Thymus (tissue), 11 donors: ENCODE results near the gene CCM2. TPM values are rescaled to one million over a fixed set of nuclear protein-coding genes. Genes with fewer than 3 reads are reported as not detected.

Source experiments
- DNase-seq, 9 donors: peaks; one replicate each; pipeline ENCODE4 v3.0.0-alpha.2; 2013; ENCODE audit warnings: low spot score in 9 of 9, low read depth in 6 of 9, missing footprints in 1 of 9
- H3K27ac ChIP-seq, 2 donors: one replicate each; pipeline ENCODE4 v1.5.1; 2013; ENCODE audit warnings: control low read depth in 1 of 2, low read depth in 1 of 2, low read length in 1 of 2, mild to moderate bottlenecking in 1 of 2, moderate library complexity in 1 of 2
- H3K27me3 ChIP-seq, 2 donors: one replicate each; pipeline ENCODE4 v1.5.1; 2013; ENCODE audit warnings: low read length in 1 of 2; ENCODE audit not compliant: control insufficient read depth in 2 of 2, insufficient read depth in 1 of 2
- H3K36me3 ChIP-seq, 2 donors: one replicate each; pipeline ENCODE4 v1.5.1; 2013; ENCODE audit warnings: low read length in 1 of 2, mild to moderate bottlenecking in 1 of 2, moderate library complexity in 1 of 2; ENCODE audit not compliant: control insufficient read depth in 2 of 2, insufficient read depth in 2 of 2
- H3K4me1 ChIP-seq, 2 donors: one replicate each; pipeline ENCODE4 v1.5.1; 2013; ENCODE audit warnings: low read length in 2 of 2; ENCODE audit not compliant: control insufficient read depth in 2 of 2, insufficient read depth in 2 of 2
- H3K4me3 ChIP-seq, 2 donors: one replicate each; pipeline ENCODE4 v1.5.1; 2013; ENCODE audit warnings: low read length in 2 of 2, control low read depth in 1 of 2, mild to moderate bottlenecking in 1 of 2
- H3K9me3 ChIP-seq, 2 donors: one replicate each; pipeline ENCODE4 v1.5.1; 2013; ENCODE audit warnings: low read length in 1 of 2, mild to moderate bottlenecking in 1 of 2; ENCODE audit not compliant: control insufficient read depth in 2 of 2, insufficient read depth in 1 of 2
- WGBS: extraction: QIAGEN DNeasy Blood & Tissue Kit; methylation state at CpG from one replicate; pipeline ENCODE4 v1.1.7; 2013; 5-methylcytosine and 5-hydroxymethylcytosine counted together
- polyA plus RNA-seq: library from polyadenylated mRNA; stranded (reverse); fragments of 200-250 nt; gene quantifications from one replicate; pipeline ENCODE4 v1.2.3, GENCODE V29; 2013
- total RNA-seq: library from RNA; stranded (reverse); fragments of 120-200 nt; gene quantifications from one replicate; pipeline ENCODE4 v1.2.4, GENCODE V29; 2013
- donor health status: healthy.

Gene CCM2
- total and polyA plus RNA-seq, 2 donors = 69.3 to 114 TPM

DNA sequence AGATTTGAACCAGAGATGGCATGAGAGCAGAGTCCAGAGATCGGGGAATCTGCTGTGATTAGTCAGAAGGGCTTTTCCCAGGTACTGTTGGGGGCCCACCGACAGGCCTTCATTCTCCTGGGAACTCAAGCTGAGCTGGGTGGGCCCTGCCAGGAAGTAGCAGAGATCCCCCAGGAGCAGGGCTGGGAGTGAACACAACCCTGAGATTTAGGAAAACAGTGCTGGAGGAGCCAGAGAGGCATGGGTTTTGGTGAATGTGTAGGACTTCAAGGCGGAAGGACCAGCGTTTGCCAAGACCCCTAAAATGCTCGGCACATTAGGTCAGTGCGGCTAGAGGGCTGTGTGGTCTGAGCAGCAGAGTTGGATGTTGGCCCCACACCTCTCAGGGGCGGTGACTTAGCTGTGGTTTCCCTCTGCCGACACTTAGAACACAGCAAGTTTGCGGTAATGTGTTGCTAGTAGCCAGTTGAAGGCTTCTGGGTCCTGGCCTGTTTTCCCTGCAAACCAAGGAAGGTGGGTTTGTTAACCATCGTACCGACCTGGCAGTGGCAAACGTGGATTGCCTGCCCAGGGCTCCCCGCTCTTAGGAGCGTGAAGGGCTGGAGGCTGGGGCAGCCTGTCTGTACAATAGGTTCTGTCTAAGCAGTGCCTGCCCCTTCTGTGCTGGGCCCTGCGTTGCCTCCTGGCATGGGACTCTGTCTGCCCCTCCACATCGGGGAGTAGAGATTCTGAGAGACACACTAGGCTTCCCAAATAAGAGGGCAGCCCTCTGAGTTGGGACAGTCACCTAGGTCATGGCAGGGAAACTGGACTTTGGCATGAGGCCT is 74.7 kb downstream of the CCM2 start:
- H3K36me3 ChIP-seq = peaks cover 75 to 79% of the 10 kb centered on the region in 2 donors
- H3K9me3 ChIP-seq = peaks cover 0 to 3% of the 10 kb centered on the region in 2 donors
- no peaks in the 10 kb centered on the region for H3K27me3 ChIP-seq
- no peaks in the 10 kb centered on the region for H3K4me1 ChIP-seq
- WGBS = 97% methylated on average over 16 of the region's 16 CpGs
- no peak overlapping the region for H3K4me3 ChIP-seq
- H3K27ac ChIP-seq = no peak overlapping the region
- DNase-seq = no peak

DNA sequence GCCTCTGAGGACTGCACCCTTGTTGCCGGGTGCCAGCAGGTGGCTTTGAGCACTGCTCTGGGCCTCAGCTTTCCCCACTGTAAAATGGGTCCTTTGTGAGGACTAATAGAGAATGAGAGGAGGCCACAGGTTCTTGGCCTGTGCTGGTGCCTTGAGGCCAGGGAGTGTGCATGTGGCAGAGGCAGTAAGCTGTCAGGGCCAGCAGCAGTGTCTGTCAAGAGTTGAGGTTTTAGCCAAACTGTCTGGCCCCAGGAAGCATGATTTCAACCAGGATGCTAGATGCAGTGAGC is 75.3 kb downstream of the CCM2 start:
- H3K27me3 ChIP-seq = no peaks in the 10 kb centered on the region
- H3K4me1 ChIP-seq = no peaks in the 10 kb centered on the region
- WGBS = 100% methylated on average over 1 of the region's 1 CpG
- peaks cover 0 to 3% of the 10 kb centered on the region in 2 donors for H3K9me3 ChIP-seq
- H3K4me3 ChIP-seq = no peak overlapping the region
- no peak overlapping the region for H3K27ac ChIP-seq
- peaks cover 69 to 73% of the 10 kb centered on the region in 2 donors for H3K36me3 ChIP-seq
- DNase-seq = no peak

DNA sequence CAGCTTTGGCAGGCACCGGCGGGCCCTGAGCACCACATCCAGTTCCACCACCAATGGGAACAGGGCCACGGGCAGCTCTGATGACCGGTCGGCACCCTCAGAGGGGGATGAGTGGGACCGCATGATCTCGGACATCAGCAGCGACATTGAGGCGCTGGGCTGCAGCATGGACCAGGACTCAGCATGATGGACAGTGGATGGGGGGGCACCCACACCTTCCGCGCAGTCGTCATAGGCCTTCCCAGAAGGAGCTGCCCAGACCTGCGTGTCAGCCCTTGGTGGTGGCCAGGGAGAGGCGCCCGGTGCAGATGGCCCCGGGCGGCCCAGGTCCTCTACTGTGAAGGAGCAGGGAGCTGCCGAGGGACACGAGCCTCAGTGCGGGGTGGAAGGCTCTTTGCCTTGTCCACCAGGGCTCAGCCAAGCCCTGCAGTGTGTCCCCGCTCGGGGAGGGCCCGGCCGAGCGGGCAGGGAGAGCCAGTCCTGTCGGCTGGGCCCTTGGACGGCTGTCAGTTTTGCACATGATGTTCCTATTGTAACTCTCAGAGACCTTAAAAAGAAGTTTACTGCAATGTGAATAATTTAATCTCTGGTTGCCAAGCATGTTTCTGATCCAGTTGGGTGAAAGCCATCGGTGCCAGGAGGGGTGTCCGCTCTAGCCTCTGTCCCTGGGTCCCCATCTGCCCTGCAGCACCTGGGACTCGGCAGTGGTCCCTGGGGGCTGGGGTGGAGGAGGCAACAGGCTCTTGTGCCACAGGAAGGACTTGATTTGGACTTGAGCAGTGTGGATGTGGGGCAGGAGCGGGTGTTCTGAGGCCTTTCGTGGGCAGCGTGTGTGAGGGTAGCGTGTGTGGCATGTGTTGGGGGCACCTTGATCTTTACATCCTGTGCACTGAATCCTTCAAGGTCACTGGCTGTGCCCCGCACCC is 76.1 kb downstream of the CCM2 start:
- WGBS = 97% methylated on average over 35 of the region's 35 CpGs
- H3K4me1 ChIP-seq = no peaks in the 10 kb centered on the region
- peaks cover 61 to 65% of the 10 kb centered on the region in 2 donors for H3K36me3 ChIP-seq
- H3K27me3 ChIP-seq = no peaks in the 10 kb centered on the region
- peaks cover 0 to 3% of the 10 kb centered on the region in 2 donors for H3K9me3 ChIP-seq
- H3K4me3 ChIP-seq = no peak overlapping the region
- no peak for DNase-seq
- no peak overlapping the region for H3K27ac ChIP-seq

DNA sequence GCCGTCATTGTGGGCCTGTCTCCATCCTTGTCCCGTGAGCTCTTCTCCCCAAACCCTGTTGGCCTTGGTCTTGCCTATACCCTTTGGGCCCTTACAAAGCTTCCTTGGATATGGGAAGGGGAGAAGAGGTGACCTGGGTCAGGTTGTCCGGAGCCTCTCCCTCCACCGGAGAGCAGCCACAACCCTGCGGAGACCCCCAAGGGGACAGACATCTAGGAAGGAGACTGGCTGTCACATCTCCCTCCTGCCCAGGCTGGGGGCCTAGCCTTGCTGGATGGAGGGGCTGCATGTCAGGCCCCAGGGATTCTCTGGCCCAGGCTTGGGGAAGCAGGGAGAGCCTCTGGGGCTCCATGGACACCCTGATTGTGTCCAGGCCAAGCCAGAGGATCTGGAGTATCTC is 76.9 kb downstream of the CCM2 start:
- WGBS = 99% methylated on average over 5 of the region's 5 CpGs
- Histone ChIP-seq H3K27me3 (no peaks in the 10 kb centered on the region), H3K4me3 (no peak overlapping the region), H3K4me1 (no peaks in the 10 kb centered on the region), H3K27ac (no peak overlapping the region), H3K9me3 (peaks cover 0 to 3% of the 10 kb centered on the region in 2 donors), H3K36me3 (peaks cover 53 to 57% of the 10 kb centered on the region in 2 donors)
- no peak for DNase-seq

DNA sequence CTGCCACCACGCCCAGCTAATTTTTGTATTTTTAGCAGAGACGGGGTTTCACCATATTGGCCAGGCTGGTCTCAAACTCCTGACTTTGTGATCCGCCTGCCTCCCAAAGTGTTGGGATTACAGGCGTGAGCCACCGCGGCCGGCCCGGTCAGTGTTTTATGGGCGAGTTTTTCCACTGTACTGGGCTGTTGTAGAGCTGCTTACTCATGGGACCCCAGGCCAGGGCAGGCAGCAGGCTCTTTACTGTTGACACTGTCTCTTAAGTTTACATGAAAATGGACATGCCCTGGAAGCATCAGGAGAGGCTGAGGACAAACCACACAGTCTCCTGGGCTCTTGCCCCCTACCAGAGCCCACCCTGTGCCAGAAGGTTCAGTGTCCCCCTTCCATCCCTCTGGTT is 77.6 kb downstream of the CCM2 start:
- Histone ChIP-seq H3K4me1 (no peaks in the 10 kb centered on the region), H3K4me3 (no peak overlapping the region), H3K9me3 (peaks cover 0 to 3% of the 10 kb centered on the region in 2 donors), H3K27ac (no peak overlapping the region), H3K27me3 (no peaks in the 10 kb centered on the region), H3K36me3 (peaks cover 46 to 51% of the 10 kb centered on the region in 2 donors)
- WGBS = 88% methylated on average over 9 of the region's 9 CpGs
- DNase-seq = no peak

DNA sequence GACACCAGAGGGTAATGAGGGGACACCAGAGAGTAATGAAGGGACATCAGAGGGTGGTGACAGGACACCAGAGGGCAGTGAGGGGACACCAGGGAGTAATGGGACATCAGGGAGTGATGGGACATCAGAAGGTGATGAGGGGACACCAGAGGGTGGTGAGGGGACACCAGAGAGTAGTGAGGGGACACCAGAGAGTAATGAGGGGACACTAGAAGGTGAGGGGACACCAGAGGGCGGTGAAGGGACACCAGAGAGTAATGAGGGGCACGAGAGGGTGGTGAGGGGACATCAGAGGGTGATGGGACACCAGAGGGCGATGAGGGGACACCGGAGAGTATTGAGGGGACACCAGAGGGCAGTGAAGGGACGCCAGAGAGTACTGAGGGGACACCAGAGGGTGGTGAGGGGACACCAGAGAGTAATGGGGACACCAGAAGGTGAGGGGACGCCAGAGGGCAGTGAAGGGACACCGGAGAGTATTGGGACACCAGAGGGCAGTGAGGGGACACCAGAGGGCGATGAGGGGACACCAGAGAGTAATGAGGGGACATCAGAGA is 78.2 kb downstream of the CCM2 start:
- H3K36me3 ChIP-seq = peaks cover 40 to 45% of the 10 kb centered on the region in 2 donors
- 81% methylated on average over 8 of the region's 8 CpGs for WGBS

DNA sequence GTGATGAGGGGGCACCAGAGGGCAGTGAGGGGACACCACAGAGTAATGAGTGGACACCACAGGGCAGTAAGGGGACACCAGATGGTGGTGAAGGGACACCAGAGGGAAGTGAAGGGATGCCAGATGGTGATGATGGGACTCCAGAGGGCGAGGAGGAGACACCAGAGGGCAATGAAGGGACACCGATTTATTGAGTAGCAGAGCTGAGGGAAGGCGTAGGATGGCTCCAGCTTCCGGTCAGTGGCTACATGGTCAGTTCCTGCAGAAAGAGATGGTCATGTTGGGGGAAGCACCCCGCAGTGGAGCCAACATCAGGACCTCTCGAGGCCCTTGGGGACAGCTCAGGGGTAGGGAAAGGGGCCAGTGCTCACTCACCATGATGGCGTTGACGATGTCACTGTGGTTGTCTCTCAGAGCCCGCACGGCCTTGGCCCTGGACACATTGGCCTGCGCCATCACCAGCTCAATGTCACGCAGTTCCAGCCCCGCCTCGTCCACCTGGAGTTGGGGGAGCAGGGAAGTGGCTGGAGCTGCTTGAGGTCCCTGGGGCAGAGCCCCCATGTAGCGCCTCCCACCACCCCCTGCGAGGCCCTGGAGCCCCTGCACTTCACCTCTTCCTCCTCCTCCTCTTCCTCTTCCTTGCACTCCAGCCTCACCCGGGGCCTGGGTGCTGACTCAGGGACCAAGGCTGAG is 80.4 kb downstream of the CCM2 start:
- peaks cover 18 to 23% of the 10 kb centered on the region in 2 donors for H3K36me3 ChIP-seq
- H3K4me1 ChIP-seq = no peaks in the 10 kb centered on the region
- H3K9me3 ChIP-seq = no peaks in the 10 kb centered on the region
- no peak overlapping the region for H3K27ac ChIP-seq
- no peaks in the 10 kb centered on the region for H3K27me3 ChIP-seq
- no peak for DNase-seq
- H3K4me3 ChIP-seq = no peak overlapping the region
- 91% methylated on average over 17 of the region's 17 CpGs for WGBS

More for the DNA sequence above, 78.2 kb downstream of the CCM2 start:
- Histone ChIP-seq H3K4me1 (no peaks in the 10 kb centered on the region), H3K4me3 (no peak overlapping the region), H3K27ac (no peak overlapping the region), H3K27me3 (no peaks in the 10 kb centered on the region), H3K9me3 (peaks cover 0 to 3% of the 10 kb centered on the region in 2 donors)
- no peak for DNase-seq

DNA sequence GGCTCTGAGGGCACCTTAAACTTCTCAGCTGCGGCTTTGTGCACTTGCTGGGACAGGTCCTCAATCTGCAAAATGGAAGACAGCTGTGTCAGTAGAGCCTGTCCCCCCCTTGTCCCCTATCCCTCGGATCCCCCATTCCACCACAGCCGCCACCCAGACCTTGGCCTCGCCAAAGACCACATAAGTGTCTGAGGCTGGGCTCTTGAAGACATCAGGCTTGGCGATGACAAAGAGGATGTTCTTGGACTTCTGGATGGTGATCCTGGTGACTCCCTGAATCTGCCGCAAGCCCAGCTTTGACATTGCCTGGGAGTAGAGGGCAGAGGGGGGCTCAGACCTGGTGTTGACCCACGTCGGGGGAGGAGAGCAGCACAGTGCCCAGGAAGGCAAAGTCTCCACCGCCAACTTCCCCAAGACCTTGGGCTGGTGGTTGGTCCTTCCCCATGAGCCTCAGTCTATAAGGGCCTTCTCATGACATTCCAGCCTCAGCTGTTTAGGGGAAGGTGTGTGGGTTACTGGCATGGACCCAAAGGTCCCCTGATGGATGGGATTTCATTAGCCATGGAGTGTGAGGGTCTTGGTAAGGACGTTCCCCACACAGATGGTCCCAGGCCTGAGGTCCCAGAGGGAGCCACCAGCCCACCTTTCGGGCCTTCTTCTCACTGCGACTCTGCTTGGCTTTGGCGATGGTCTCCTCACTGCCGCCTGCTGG is 81.1 kb downstream of the CCM2 start:
- Histone ChIP-seq H3K4me3 (no peak overlapping the region), H3K27me3 (peaks cover 0 to 3% of the 10 kb centered on the region in 2 donors), H3K36me3 (peaks cover 11 to 16% of the 10 kb centered on the region in 2 donors), H3K27ac (no peak overlapping the region), H3K9me3 (no peaks in the 10 kb centered on the region), H3K4me1 (no peaks in the 10 kb centered on the region)
- WGBS = 94% methylated on average over 14 of the region's 14 CpGs
- no peak for DNase-seq
